Endothelial cell of umbilical vein (primary cell): ENCODE measurements around the gene XIRP2. TPM values are rescaled to one million over a fixed set of nuclear protein-coding genes. Genes with fewer than 3 reads are reported as not detected.

Experiments used
- BruUV-seq: library from RNA; stranded (reverse); fragments of 400-500 nt; replicated peaks from 2 replicates; lab custom pipeline; 2021; lab: Mats Ljungman, UMichigan
- CTCF ChIA-PET: fragments of 300-600, 350-600 bp; sonication (Branson Sonifier 250); formaldehyde crosslinking; loops from one replicate; lab custom pipeline; 2021; ENCODE audit warnings: antibody characterized with exemption, inconsistent platforms; lab: Charles Lee
- POLR2A ChIA-PET: fragments of 300-600, 350-600 bp; sonication (Branson Sonifier 250); formaldehyde crosslinking; loops from one replicate; lab custom pipeline; 2021; ENCODE audit warnings: antibody characterized with exemption, inconsistent platforms; lab: Charles Lee
- DNase-seq: peaks from one replicate; pipeline ENCODE4 v3.0.0-alpha.2; 2011; ENCODE audit warnings: low read depth, low spot score
- FAIRE-seq: peaks from 2 replicates; lab custom pipeline; 2011; peaks lifted over from hg19 to GRCh38; lab: Jason Lieb, UNC
- H2AFZ ChIP-seq: 2 replicates; pipeline ENCODE4 v1.6.0; 2012; ENCODE audit warnings: low read depth, low read length, control low read depth, inconsistent platforms
- H3K27ac ChIP-seq: 2 replicates; pipeline ENCODE4 v1.5.1; 2011; ENCODE audit warnings: low read depth, mild to moderate bottlenecking, control low read depth, low read length, moderate library complexity; ENCODE audit not compliant: insufficient read depth
- H3K27me3 ChIP-seq, 2 experiments: 2 replicates each; pipeline versions ENCODE4 v1.6.0 to v1.6.1; 2011; ENCODE audit warnings: low read length in 2 of 2, mixed read lengths in 1 of 2; ENCODE audit not compliant: control insufficient read depth in 2 of 2, insufficient read depth in 2 of 2
- H3K36me3 ChIP-seq, 2 experiments: 2 replicates in 1 of 2; 3 replicates in 1 of 2; pipeline ENCODE4 v1.5.1; 2011; ENCODE audit warnings: low read length in 2 of 2, mild to moderate bottlenecking in 1 of 2, moderate library complexity in 1 of 2; ENCODE audit not compliant: control insufficient read depth in 2 of 2, insufficient read depth in 2 of 2; ENCODE audit errors: extremely low read depth in 1 of 2
- H3K4me1 ChIP-seq: 3 replicates; pipeline ENCODE4 v1.5.1; 2011; ENCODE audit warnings: mild to moderate bottlenecking, low read length; ENCODE audit not compliant: control insufficient read depth, insufficient read depth; ENCODE audit errors: extremely low read depth
- H3K4me2 ChIP-seq: 2 replicates; pipeline ENCODE4 v1.6.1; 2011; ENCODE audit warnings: low read length, control low read depth, mixed read lengths; ENCODE audit not compliant: insufficient read depth
- H3K4me3 ChIP-seq, 3 experiments: fragments of 200-600 bp in 1 of 3; sonication (generic), shearing (Covaris generic) in 1 of 3; replicated peaks in 1 of 3; 2 replicates each; pipeline ENCODE4 v1.5.1; 2011 to 2016; ENCODE audit warnings: control low read depth in 3 of 3, low read length in 3 of 3, mild to moderate bottlenecking in 2 of 3, inconsistent platforms in 1 of 3, low read depth in 1 of 3, moderate library complexity in 1 of 3; ENCODE audit not compliant: insufficient read depth in 1 of 3
- H3K79me2 ChIP-seq: 2 replicates; pipeline ENCODE4 v1.6.0; 2012; ENCODE audit warnings: low read length, inconsistent platforms; ENCODE audit not compliant: control insufficient read depth, insufficient read depth
- H3K9ac ChIP-seq: replicated peaks from 2 replicates; pipeline ENCODE3; 2011; ENCODE audit warnings: low read length, control low read depth; ENCODE audit not compliant: insufficient read depth; ENCODE audit errors: extremely low read depth
- H3K9me1 ChIP-seq: replicated peaks from 3 replicates; pipeline ENCODE4 v1.6.0; 2011; ENCODE audit warnings: mild to moderate bottlenecking, low read length; ENCODE audit not compliant: control insufficient read depth, insufficient read depth; ENCODE audit errors: extremely low read depth
- H3K9me3 ChIP-seq: replicated peaks from 2 replicates; pipeline ENCODE4 v1.5.1; 2012; ENCODE audit warnings: low read length, inconsistent platforms; ENCODE audit not compliant: control insufficient read depth, insufficient read depth
- H4K20me1 ChIP-seq: replicated peaks from 2 replicates; pipeline ENCODE3; 2011; ENCODE audit warnings: mild to moderate bottlenecking, low read length; ENCODE audit not compliant: control insufficient read depth, insufficient read depth; ENCODE audit errors: extremely low read depth
- CTCF ChIP-seq, 2 donors: IDR thresholded peaks; 1 replicate in 1 of 2; 2 replicates in 1 of 2; pipeline ENCODE4 v1.5.1; 2011; ENCODE audit warnings: low read length in 2 of 2, mild to moderate bottlenecking in 2 of 2, moderate library complexity in 2 of 2, control low read depth in 1 of 2, inconsistent platforms in 1 of 2, low read depth in 1 of 2; ENCODE audit not compliant: insufficient read depth in 1 of 2; ENCODE audit errors: extremely low read depth in 1 of 2
- EZH2 ChIP-seq: IDR thresholded peaks from 2 replicates; pipeline ENCODE4 v1.6.1; 2012; ENCODE audit warnings: borderline replicate concordance, low read depth, mild to moderate bottlenecking, moderate library complexity, low read length, inconsistent platforms; ENCODE audit not compliant: severe bottlenecking
- FOS ChIP-seq: IDR thresholded peaks from 2 replicates; pipeline ENCODE4 v1.6.1; 2011; ENCODE audit warnings: mild to moderate bottlenecking, low read length, moderate library complexity, borderline replicate concordance; ENCODE audit not compliant: insufficient read depth
- GATA2 ChIP-seq: IDR thresholded peaks from 2 replicates; pipeline ENCODE4 v1.7.0; 2011; ENCODE audit warnings: low read depth, mild to moderate bottlenecking, moderate library complexity, mixed read lengths, low read length; ENCODE audit not compliant: insufficient read length, insufficient read depth
- JUN ChIP-seq: IDR thresholded peaks from 2 replicates; pipeline ENCODE4 v1.6.1; 2011; ENCODE audit warnings: borderline replicate concordance, low read depth; ENCODE audit not compliant: insufficient read length, insufficient read depth
- MAX ChIP-seq: IDR thresholded peaks from 2 replicates; pipeline ENCODE4 v1.6.1; 2011; ENCODE audit not compliant: insufficient read depth, insufficient read length
- MYC ChIP-seq: IDR thresholded peaks from one replicate; pipeline ENCODE4 v1.6.1; 2011; ENCODE audit warnings: mild to moderate bottlenecking, low read depth, low read length
- POLR2A ChIP-seq: IDR thresholded peaks from 2 replicates; pipeline ENCODE4 v1.6.1; 2012; ENCODE audit warnings: low read depth, mild to moderate bottlenecking, control low read depth, low read length
- POLR2AphosphoS5 ChIP-seq: IDR thresholded peaks from 2 replicates; pipeline ENCODE4 v1.6.1; 2012; ENCODE audit warnings: low read depth, mild to moderate bottlenecking, control low read depth, low read length, moderate library complexity; ENCODE audit not compliant: insufficient read depth
- dilution Hi-C: fragments of 300-500 bp; cut with MboI; formaldehyde crosslinking; loops from one replicate; pipeline ENCODE4 v1.15.0; 2019; ENCODE audit warnings: low sequenced_read_pairs; ENCODE audit not compliant: extremely low pct_ligation_motif_present
- intact Hi-C: fragments of 100-400 bp; cut with micrococcal nuclease; formaldehyde crosslinking; loops from one replicate; pipeline ENCODE4 v1.10.0; 2022
- polyA plus RNA-seq, 4 experiments: library from polyadenylated mRNA; depleted of rRNA in 3 of 4; stranded (reverse) in 3 of 4; unstranded in 1 of 4; fragments of >200 nt; gene quantifications; 2 replicates each; pipeline versions ENCODE4 v1.2.1 to v1.2.3, GENCODE V29; 2011 to 2012; ENCODE audit warnings: missing spikeins in 1 of 4
- total RNA-seq: library from RNA; stranded (reverse); gene quantifications from 2 replicates; pipeline ENCODE4 v1.2.3, GENCODE V29; 2021

The XIRP2 gene
- total and polyA plus RNA-seq, 2 donors (not counting 3 experiments of a cell fraction or from before 2014, with no cell fraction given): 0.08 to 0.66 TPM

- Histone ChIP-seq H3K9me3 (no peaks in the 10 kb centered on the region), H4K20me1 (no peaks in the 10 kb centered on the region), H3K27me3 (no peaks in the 10 kb centered on the region), H3K9me1 (no peaks in the 10 kb centered on the region), H3K4me2 (no peak overlapping the region), H3K27ac (no peak overlapping the region), H3K4me3 (no peak overlapping the region), H3K79me2 (no peaks in the 10 kb centered on the region), H3K36me3 (no peaks in the 10 kb centered on the region), H3K9ac (no peak overlapping the region), H2AFZ (no peak overlapping the region), H3K4me1 (no peaks in the 10 kb centered on the region)
- no peak for DNase-seq
- no TSS peak for BruUV-seq
- intact Hi-C loops: no loop called here
- no peak for TF ChIP-seq JUN
- TF ChIP-seq POLR2A: no peak
- ChIA-PET POLR2A (no interaction called here), CTCF (no interaction called here)
- dilution Hi-C loops: no loop called here
- FAIRE-seq: no peak
These were observed 386.8 kb downstream of the XIRP2 start for GRCh38 chr2:167275046-167275445.

GRCh38 chr2:167279810-167280209 lies 391.5 kb downstream of the XIRP2 start:
- no TSS peak for BruUV-seq
- Histone ChIP-seq H3K9me3 (no peaks in the 10 kb centered on the region), H3K79me2 (no peaks in the 10 kb centered on the region), H3K4me3 (no peak overlapping the region), H2AFZ (no peak overlapping the region), H3K9ac (no peak overlapping the region), H4K20me1 (no peaks in the 10 kb centered on the region), H3K4me1 (no peaks in the 10 kb centered on the region), H3K4me2 (no peak overlapping the region), H3K9me1 (no peaks in the 10 kb centered on the region), H3K36me3 (no peaks in the 10 kb centered on the region), H3K27me3 (no peaks in the 10 kb centered on the region), H3K27ac (no peak overlapping the region)
- POLR2A ChIA-PET: no interaction called here
- CTCF ChIA-PET: no interaction called here
- TF ChIP-seq GATA2: no peak
- TF ChIP-seq POLR2A: no peak
- TF ChIP-seq MAX: no peak
- TF ChIP-seq POLR2AphosphoS5: no peak
- TF ChIP-seq FOS: no peak
- TF ChIP-seq JUN: no peak
- TF ChIP-seq MYC: no peak
- TF ChIP-seq CTCF (IDR thresholded peaks at IDR 0.05; ENCODE audit: extremely low read depth in 1 of 2, insufficient read depth in 1 of 2, low read depth in 1 of 2, low read length in 2 of 2): no peak
- TF ChIP-seq EZH2: no peak
- DNase-seq (no peak), FAIRE-seq (no peak)
- dilution Hi-C loops (no loop called here), intact Hi-C loops (no loop called here)
